Measurements from ENCODE around the gene KBTBD7. TPM values are rescaled to one million over a fixed set of nuclear protein-coding genes. Genes with fewer than 3 reads are reported as not detected.
A peak's percentile ranks its signal among the peaks of the same experiment; 100 is the strongest.
"Not testable (repeated sequence)": the region's sequence is repeated elsewhere in the genome, so short reads cannot be mapped to it uniquely, and the experiment has no call there.

Gene KBTBD7
- total RNA-seq, 2 experiments from 2014 or later: 8.8 to 9.4 TPM

DNA sequence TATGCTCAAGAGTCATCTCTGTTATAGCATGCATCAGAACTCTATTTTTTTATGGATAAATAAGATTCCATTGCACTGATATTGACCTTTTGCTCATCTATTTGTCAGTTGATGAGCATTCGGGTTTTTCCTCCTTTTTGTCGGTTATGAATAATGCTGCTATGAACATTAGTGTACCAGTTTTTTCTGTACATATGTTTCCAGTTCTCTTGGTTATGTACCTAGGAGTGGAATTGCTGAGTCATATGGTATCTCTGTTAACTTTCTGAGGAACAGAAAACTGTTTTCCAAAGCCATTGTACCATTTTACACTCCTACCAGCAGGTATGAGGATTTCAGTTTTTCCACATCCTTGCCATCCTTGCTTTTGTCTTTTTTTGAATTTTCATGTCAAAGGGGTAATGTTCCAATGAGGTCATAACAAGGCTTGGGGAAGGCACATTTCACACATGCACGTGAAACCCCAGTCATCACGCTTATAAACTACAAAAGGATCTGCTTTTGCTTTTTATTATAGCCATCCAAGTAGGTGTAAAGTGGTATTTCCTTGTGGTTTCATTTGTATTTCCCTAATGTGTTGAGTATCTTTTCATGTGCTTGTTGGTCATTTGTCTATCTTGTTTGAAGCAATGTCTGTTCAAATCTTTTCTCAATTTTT is 14.6 kb downstream of the KBTBD7 start:
- ATAC-seq (ENCODE audit: low read depth) (no peak), DNase-seq (no peak)
- Mint-ChIP-seq H3K36me3 (peaks cover 8% of the 10 kb centered on the region), H3K27me3 (no peaks in the 10 kb centered on the region), H3K4me1 (no peaks in the 10 kb centered on the region), H3K27ac (no peak overlapping the region), H3K9me3 (peaks cover 14% of the 10 kb centered on the region), H3K4me3 (no peak overlapping the region)
- POLR2A ChIA-PET: no interaction called here

DNA sequence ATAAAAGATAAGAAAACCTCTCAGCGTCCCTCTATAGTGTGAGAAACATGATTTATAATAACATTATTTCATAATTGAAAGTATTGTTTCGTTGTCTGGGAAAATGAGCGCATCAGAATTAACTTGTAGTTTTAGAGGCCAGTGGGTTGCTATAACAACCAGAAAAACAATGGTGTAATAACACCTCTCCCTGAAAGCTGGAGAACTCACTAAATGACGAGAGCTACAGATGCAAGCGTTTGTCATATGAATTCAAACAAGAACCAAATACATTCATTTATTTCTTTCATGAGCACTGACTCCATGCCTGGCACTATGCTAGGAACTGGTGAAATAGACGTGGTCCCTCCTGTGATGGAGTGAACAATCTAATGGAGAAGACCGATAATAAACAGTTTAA is 16.3 kb downstream of the KBTBD7 start:
- POLR2A ChIA-PET: no interaction called here
- Mint-ChIP-seq H3K4me3 (no peak overlapping the region), H3K27me3 (no peaks in the 10 kb centered on the region), H3K9me3 (peaks cover 15% of the 10 kb centered on the region), H3K36me3 (peaks cover 9% of the 10 kb centered on the region), H3K27ac (no peak overlapping the region), H3K4me1 (no peaks in the 10 kb centered on the region)
- no peak for ATAC-seq (ENCODE audit: low read depth)
- no peak for DNase-seq

DNA sequence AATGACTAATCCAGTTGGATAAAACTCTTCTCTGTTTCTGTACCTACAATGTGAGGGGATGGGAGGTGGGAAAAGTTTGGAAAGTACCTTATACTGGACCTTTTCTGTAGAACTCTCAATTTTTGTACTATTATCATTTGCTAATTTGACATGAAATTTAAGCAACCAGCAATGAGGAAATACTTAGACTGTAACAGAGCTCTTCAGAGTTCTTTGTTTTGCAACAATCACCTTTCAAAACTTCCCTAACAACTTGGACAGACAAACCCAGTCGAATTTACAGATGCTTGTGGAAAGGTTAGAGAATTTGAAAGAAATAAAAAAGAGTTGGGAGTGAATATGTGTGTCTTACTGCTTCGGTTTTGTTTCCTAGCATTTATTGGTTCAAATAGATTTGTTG is 16.8 kb downstream of the KBTBD7 start:
- H3K4me1 Mint-ChIP-seq: peaks cover 2% of the 10 kb centered on the region
- H3K9me3 Mint-ChIP-seq: peaks cover 17% of the 10 kb centered on the region
- DNase-seq: no peak
- H3K36me3 Mint-ChIP-seq: peaks cover 12% of the 10 kb centered on the region
- H3K4me3 Mint-ChIP-seq: no peak overlapping the region
- no peak overlapping the region for H3K27ac Mint-ChIP-seq
- POLR2A ChIA-PET: no interaction called here
- ATAC-seq (ENCODE audit: low read depth): no peak
- no peaks in the 10 kb centered on the region for H3K27me3 Mint-ChIP-seq

GRCh38 chr13:41175576-41175975 is 18.8 kb downstream of the KBTBD7 start:
- H3K27me3 Mint-ChIP-seq; H3K4me1 Mint-ChIP-seq; POLR2A ChIA-PET; ATAC-seq (ENCODE audit: low read depth); H3K27ac Mint-ChIP-seq; H3K4me3 Mint-ChIP-seq; DNase-seq: not testable (repeated sequence)
- Mint-ChIP-seq H3K36me3 (peaks cover 15% of the 10 kb centered on the region), H3K9me3 (peaks cover 19% of the 10 kb centered on the region)

- POLR2A ChIA-PET: interaction anchor here (0.6 kb wide), 1 partner anchor 364 kb away, joined by 3 read pairs; no protein-coding TSS in a partner anchor
These were observed 32.2 kb downstream of the KBTBD7 start for GRCh38 chr13:41162151-41162550.

DNA sequence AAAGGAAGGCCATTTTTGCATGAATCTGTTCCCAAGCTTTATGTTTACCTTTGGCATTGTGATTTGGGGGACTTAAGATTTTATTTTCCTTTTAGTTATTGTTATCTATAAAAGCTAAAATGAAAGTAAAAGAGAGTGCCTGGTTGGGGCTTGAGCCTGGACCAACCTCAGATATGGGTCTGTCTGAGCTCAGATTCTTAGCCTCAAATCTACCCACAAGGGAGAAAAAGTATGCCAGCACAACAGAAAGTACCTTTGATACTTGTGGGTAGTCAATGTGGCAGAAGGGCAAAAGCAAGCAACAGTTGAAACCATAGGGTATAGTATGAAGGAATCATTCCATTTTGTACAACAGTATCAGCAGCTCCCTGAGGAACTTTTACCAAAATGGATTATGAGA is 35.2 kb downstream of the KBTBD7 start:
- no peak for DNase-seq
- peak; percentile 45 for ATAC-seq (ENCODE audit: low read depth)
- Mint-ChIP-seq H3K27ac (no peak overlapping the region), H3K4me3 (no peak overlapping the region), H3K36me3 (peaks cover 8% of the 10 kb centered on the region), H3K27me3 (no peaks in the 10 kb centered on the region), H3K4me1 (peaks cover 6% of the 10 kb centered on the region), H3K9me3 (no peaks in the 10 kb centered on the region)
- POLR2A ChIA-PET: no interaction called here

More at GRCh38 chr13:41162151-41162550, 32.2 kb downstream of the KBTBD7 start:
- H3K27ac Mint-ChIP-seq: no peak overlapping the region
- no peak overlapping the region for H3K4me3 Mint-ChIP-seq
- no peaks in the 10 kb centered on the region for H3K9me3 Mint-ChIP-seq
- DNase-seq (no peak), ATAC-seq (ENCODE audit: low read depth) (no peak)
- H3K4me1 Mint-ChIP-seq: peaks cover 6% of the 10 kb centered on the region
- H3K27me3 Mint-ChIP-seq: no peaks in the 10 kb centered on the region
- H3K36me3 Mint-ChIP-seq: peaks cover 8% of the 10 kb centered on the region

DNA sequence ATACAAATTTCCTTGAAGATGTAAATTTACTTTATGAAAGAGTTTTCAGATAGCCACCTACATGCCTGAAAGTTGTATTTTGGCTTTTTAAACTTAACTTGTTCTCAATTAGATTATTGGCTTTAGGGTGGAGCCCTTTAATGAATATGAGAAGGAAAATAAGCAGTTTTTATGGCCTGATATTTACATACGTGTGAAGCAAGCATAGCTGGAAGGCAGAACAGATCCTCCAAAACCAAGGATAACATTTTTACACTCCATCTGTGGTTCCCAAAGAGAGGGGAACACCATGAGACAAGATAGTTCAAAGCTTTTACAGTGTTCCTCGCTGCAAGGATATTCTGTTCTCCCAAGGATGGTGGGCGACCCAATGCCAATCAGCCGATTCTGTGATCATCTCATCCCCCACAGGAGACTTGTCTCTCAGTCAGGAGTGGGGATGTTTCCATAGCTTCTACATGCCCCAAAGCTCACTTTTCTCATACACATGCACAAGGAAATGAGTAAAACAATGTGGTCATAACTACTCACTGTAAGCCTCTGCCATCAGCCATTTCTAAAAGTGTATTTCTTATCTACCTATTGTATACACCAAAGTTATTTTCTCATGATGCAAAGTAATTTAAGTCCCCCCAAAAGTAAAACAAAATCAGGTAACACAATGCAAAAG is 37.2 kb downstream of the KBTBD7 start:
- no peaks in the 10 kb centered on the region for H3K27me3 Mint-ChIP-seq
- DNase-seq: no peak
- peaks cover 4% of the 10 kb centered on the region for H3K36me3 Mint-ChIP-seq
- no peak overlapping the region for H3K27ac Mint-ChIP-seq
- no peak for ATAC-seq (ENCODE audit: low read depth)
- POLR2A ChIA-PET: no interaction called here
- peaks cover 4% of the 10 kb centered on the region for H3K9me3 Mint-ChIP-seq
- no peak overlapping the region for H3K4me3 Mint-ChIP-seq
- H3K4me1 Mint-ChIP-seq: peaks cover 6% of the 10 kb centered on the region

DNA sequence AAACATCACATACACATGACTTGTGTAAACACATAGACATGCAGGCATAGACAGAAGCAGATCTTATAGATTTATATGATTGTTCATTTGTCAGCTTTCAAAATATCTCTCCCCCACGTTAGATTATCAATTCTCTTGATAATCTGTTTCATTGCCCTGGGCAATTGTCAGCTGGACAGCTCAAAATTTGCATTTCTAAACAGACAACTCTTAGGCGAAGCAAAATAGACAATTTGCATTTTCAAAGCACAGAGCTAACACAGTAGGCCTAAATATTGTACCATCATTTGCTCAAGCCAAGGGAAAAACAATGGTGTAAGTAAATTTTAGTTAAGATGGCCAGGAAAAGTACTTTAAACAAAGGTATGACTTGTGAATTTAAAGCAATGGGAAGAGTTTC is 37.7 kb downstream of the KBTBD7 start:
- Mint-ChIP-seq H3K4me1 (peaks cover 6% of the 10 kb centered on the region), H3K36me3 (peaks cover 9% of the 10 kb centered on the region), H3K27ac (no peak overlapping the region), H3K4me3 (no peak overlapping the region), H3K27me3 (no peaks in the 10 kb centered on the region), H3K9me3 (peaks cover 10% of the 10 kb centered on the region)
- POLR2A ChIA-PET: no interaction called here
- ATAC-seq (ENCODE audit: low read depth) (no peak), DNase-seq (no peak)

DNA sequence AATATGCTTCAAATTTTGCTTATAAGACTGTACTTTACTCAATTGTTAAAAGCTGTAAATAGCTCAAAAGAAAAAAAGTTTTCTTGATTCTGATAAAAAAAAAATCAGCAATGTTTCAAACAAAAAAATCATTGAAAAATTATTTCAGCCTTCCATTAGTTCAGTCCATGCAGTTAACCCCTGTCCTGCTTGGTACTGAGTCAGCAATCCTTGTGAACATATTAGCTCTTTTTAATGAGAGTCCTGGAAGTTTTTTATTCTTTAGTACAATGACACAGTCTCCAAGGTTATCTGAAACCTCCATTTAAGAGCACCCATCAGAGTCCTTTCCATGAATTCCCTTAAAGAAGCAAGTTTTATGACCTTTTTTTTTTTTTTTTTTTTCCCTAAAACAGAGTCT is 40.3 kb downstream of the KBTBD7 start:
- ATAC-seq (ENCODE audit: low read depth) (no peak), DNase-seq (no peak)
- H3K4me1 Mint-ChIP-seq: peaks cover 5% of the 10 kb centered on the region
- peaks cover 32% of the 10 kb centered on the region for H3K9me3 Mint-ChIP-seq
- no peaks in the 10 kb centered on the region for H3K27me3 Mint-ChIP-seq
- POLR2A ChIA-PET: interaction anchor here (0.7 kb wide), 1 partner anchor 68 kb away, joined by 6 read pairs; no protein-coding TSS in a partner anchor
- peaks cover 22% of the 10 kb centered on the region for H3K36me3 Mint-ChIP-seq
- H3K27ac Mint-ChIP-seq: no peak overlapping the region
- no peak overlapping the region for H3K4me3 Mint-ChIP-seq

DNA sequence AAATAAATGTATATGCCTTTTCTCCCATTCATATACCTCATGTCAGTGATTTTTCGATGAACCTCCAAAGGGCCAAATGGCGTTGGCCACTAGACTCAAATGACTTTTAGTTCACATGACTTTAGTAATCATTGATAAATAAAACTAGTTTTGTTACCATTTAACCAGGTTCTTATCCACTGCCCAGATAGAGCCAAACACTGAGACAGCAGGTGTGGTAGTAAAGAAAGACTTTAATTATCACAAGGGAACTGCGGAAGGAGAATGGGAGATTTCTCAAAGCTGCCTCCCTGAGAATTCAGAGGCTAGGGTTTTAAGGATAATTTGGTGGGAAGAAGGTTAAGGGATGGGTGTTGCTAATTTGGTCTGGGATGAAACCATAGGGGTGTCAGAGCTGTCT is 42.4 kb downstream of the KBTBD7 start:
- H3K27ac Mint-ChIP-seq: no peak overlapping the region
- H3K9me3 Mint-ChIP-seq: peaks cover 46% of the 10 kb centered on the region
- no peaks in the 10 kb centered on the region for H3K27me3 Mint-ChIP-seq
- H3K4me3 Mint-ChIP-seq: no peak overlapping the region
- DNase-seq (no peak), ATAC-seq (ENCODE audit: low read depth) (no peak)
- POLR2A ChIA-PET: interaction anchor here (0.6 kb wide), 1 partner anchor 62 kb away, joined by 4 read pairs; no protein-coding TSS in a partner anchor
- H3K4me1 Mint-ChIP-seq: no peaks in the 10 kb centered on the region
- H3K36me3 Mint-ChIP-seq: peaks cover 35% of the 10 kb centered on the region

- no peak for DNase-seq
- no peak for ATAC-seq (ENCODE audit: low read depth)
- Mint-ChIP-seq H3K9me3 (peaks cover 53% of the 10 kb centered on the region), H3K27ac (no peak overlapping the region), H3K4me3 (no peak overlapping the region), H3K36me3 (peaks cover 47% of the 10 kb centered on the region), H3K4me1 (no peaks in the 10 kb centered on the region), H3K27me3 (no peaks in the 10 kb centered on the region)
- POLR2A ChIA-PET: no interaction called here
These were observed 44.3 kb downstream of the KBTBD7 start for GRCh38 chr13:41150058-41150457.

DNA sequence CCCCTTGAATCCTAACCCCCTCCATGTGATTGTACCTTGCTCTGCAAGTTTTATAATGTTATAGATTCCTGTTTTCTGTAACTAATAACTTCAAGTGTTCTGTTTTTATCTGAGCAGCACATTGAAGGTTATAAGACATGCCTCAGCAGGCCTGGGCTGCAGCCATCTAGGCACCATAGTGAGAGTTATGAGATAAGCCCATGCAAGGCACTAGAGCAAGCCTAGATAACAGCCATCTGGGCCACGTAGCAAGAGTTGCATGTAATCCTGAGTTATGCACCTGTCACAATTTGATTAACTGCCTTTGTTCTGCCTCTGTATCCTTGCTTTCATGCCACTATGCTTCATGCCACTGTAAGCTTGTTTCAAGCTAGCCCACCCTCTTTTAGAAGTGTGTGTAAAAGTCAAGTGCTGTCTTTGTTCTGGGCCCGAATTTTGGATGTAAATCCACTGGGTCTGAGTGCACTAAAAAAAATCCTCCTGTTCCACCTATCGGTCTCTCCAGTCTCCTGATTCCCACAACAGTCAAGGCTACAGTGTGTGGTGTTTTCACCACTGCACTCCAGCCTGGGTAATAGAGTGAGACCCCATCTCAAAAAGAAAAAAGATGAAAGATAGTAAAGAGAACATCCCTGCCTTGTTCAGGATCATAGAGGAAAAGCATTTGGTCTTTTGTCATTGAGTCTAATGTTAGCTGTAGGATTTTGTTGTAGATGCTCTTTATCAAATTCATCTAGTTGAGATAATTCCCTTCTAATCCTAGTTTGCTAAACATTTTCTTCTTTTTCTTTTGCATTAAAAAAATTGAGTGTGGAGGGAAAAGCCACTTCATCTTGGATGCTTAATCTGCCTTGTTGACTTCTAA is 45.7 kb downstream of the KBTBD7 start:
- POLR2A ChIA-PET: no interaction called here
- Mint-ChIP-seq H3K27ac (no peak overlapping the region), H3K9me3 (peaks cover 53% of the 10 kb centered on the region), H3K4me1 (no peaks in the 10 kb centered on the region), H3K4me3 (no peak overlapping the region), H3K27me3 (no peaks in the 10 kb centered on the region), H3K36me3 (peaks cover 47% of the 10 kb centered on the region)
- no peak for ATAC-seq (ENCODE audit: low read depth)
- DNase-seq: no peak

- POLR2A ChIA-PET: no interaction called here
- DNase-seq (no peak), ATAC-seq (ENCODE audit: low read depth) (no peak)
- Mint-ChIP-seq H3K4me3 (no peak overlapping the region), H3K4me1 (no peaks in the 10 kb centered on the region), H3K36me3 (peaks cover 33% of the 10 kb centered on the region), H3K9me3 (peaks cover 32% of the 10 kb centered on the region), H3K27me3 (no peaks in the 10 kb centered on the region), H3K27ac (no peak overlapping the region)
These were observed 49.0 kb downstream of the KBTBD7 start for GRCh38 chr13:41145136-41145908.

Measured in activated naive CD8-positive, alpha-beta T cell treated with anti-CD3 and anti-CD28 coated beads, Interleukin-2, amount 10 ng/mL, durations not matched to agents 7 days and 5 days (primary cell).